Liver (tissue), 9 donors: ENCODE results near the gene NXN. TPM values are rescaled to one million over a fixed set of nuclear protein-coding genes. Genes with fewer than 3 reads are reported as not detected.

Source experiments
- DNase-seq: peaks from one replicate; pipeline ENCODE4 v3.0.0-alpha.2; 2017; ENCODE audit warnings: low spot score
- H3K27ac ChIP-seq, 2 donors: one replicate each; pipeline ENCODE4 v1.7.0; 2013; ENCODE audit warnings: inconsistent platforms in 2 of 2, low read length in 2 of 2, control low read depth in 1 of 2, low read depth in 1 of 2, mild to moderate bottlenecking in 1 of 2
- H3K27me3 ChIP-seq, 4 donors: one replicate each; pipeline versions ENCODE4 v1.6.1 to v1.7.0; 2013; ENCODE audit warnings: low read length in 3 of 4, inconsistent platforms in 1 of 4, mild to moderate bottlenecking in 1 of 4, moderate library complexity in 1 of 4; ENCODE audit not compliant: control insufficient read depth in 4 of 4, insufficient read depth in 4 of 4
- H3K36me3 ChIP-seq, 4 donors: one replicate each; pipeline versions ENCODE4 v1.6.1 to v1.7.0; 2013; ENCODE audit warnings: low read length in 3 of 4, mild to moderate bottlenecking in 3 of 4, low read depth in 1 of 4, moderate library complexity in 1 of 4; ENCODE audit not compliant: control insufficient read depth in 4 of 4, insufficient read depth in 3 of 4
- H3K4me1 ChIP-seq, 4 donors: one replicate each; pipeline versions ENCODE4 v1.6.1 to v1.7.0; 2013; ENCODE audit warnings: low read length in 3 of 4, mild to moderate bottlenecking in 3 of 4, moderate library complexity in 1 of 4; ENCODE audit not compliant: control insufficient read depth in 4 of 4, insufficient read depth in 4 of 4
- H3K4me3 ChIP-seq, 3 donors: one replicate each; pipeline versions ENCODE4 v1.6.1 to v1.7.0; 2013; ENCODE audit warnings: low read length in 3 of 3, control low read depth in 1 of 3, low read depth in 1 of 3, mild to moderate bottlenecking in 1 of 3
- H3K9ac ChIP-seq, 2 donors: one replicate each; pipeline ENCODE4 v1.7.0; 2013; ENCODE audit warnings: low read length in 2 of 2, mild to moderate bottlenecking in 2 of 2, moderate library complexity in 2 of 2, control low read depth in 1 of 2, low read depth in 1 of 2
- H3K9me3 ChIP-seq, 4 donors: one replicate each; pipeline versions ENCODE4 v1.6.1 to v1.7.0; 2013; ENCODE audit warnings: low read length in 3 of 4; ENCODE audit not compliant: control insufficient read depth in 4 of 4
- ATF3 ChIP-seq: IDR thresholded peaks from 2 replicates; pipeline ENCODE4 v1.6.1; 2016; ENCODE audit warnings: antibody characterized with exemption
- CTCF ChIP-seq: fragments of 150-350 bp; IDR thresholded peaks from 2 replicates; pipeline ENCODE4 v1.5.1; 2017; ENCODE audit warnings: improper control_type of control experiment, low read depth, low read length; ENCODE audit not compliant: missing input control
- FOXA1 ChIP-seq: IDR thresholded peaks from 2 replicates; pipeline ENCODE4 v1.6.1; 2016; ENCODE audit warnings: antibody characterized with exemption
- FOXA2 ChIP-seq: IDR thresholded peaks from 2 replicates; pipeline ENCODE4 v1.6.1; 2016; ENCODE audit warnings: antibody characterized with exemption
- HNF4G ChIP-seq: IDR thresholded peaks from 2 replicates; pipeline ENCODE4 v1.6.1; 2016; ENCODE audit warnings: antibody characterized with exemption
- JUND ChIP-seq, 2 donors: IDR thresholded peaks; 2 replicates each; pipeline ENCODE4 v1.6.1; 2016; ENCODE audit warnings: antibody characterized with exemption in 2 of 2
- NR2F2 ChIP-seq: IDR thresholded peaks from 2 replicates; pipeline ENCODE4 v1.6.1; 2016; ENCODE audit warnings: antibody characterized with exemption
- RAD21 ChIP-seq, 2 donors: IDR thresholded peaks; 2 replicates each; pipeline ENCODE4 v1.6.1; 2016; ENCODE audit warnings: antibody characterized with exemption in 2 of 2, mild to moderate bottlenecking in 2 of 2
- RXRA ChIP-seq, 2 donors: IDR thresholded peaks; 2 replicates each; pipeline ENCODE4 v1.6.1; 2017 to 2018; ENCODE audit warnings: antibody characterized with exemption in 2 of 2, mild to moderate bottlenecking in 1 of 2
- SP1 ChIP-seq: IDR thresholded peaks from 2 replicates; pipeline ENCODE4 v1.6.1; 2018; ENCODE audit warnings: antibody characterized with exemption, mild to moderate bottlenecking
- TAF1 ChIP-seq: conservative IDR thresholded peaks from 2 replicates; pipeline ENCODE4 v1.6.1; 2016; ENCODE audit warnings: antibody characterized with exemption, mild to moderate bottlenecking
- YY1 ChIP-seq: IDR thresholded peaks from 2 replicates; pipeline ENCODE4 v1.6.1; 2016; ENCODE audit warnings: antibody characterized with exemption, mild to moderate bottlenecking
- ZBTB33 ChIP-seq: IDR thresholded peaks from 2 replicates; pipeline ENCODE4 v1.6.1; 2016; ENCODE audit warnings: antibody characterized with exemption
- WGBS: extraction: QIAGEN DNeasy Blood & Tissue Kit; methylation state at CpG from one replicate; pipeline ENCODE4 v1.1.7; 2013; 5-methylcytosine and 5-hydroxymethylcytosine counted together
- polyA plus RNA-seq, 2 donors: library from polyadenylated mRNA; stranded (reverse) in 1 of 2; unstranded in 1 of 2; fragments of 200-250 nt in 1 of 2; fragments of >200 nt in 1 of 2; fragmentation: Nextera tagmentation in 1 of 2; extraction: Ambion mirVana in 1 of 2; gene quantifications; one replicate each; pipeline versions ENCODE4 v1.2.1 to v1.2.3, GENCODE V29; 2013 to 2015
- total RNA-seq, 2 donors: library from RNA; depleted of rRNA; stranded (reverse); fragments of >200 nt; gene quantifications; one replicate each; pipeline ENCODE4 v1.2.3, GENCODE V29; 2014
- TF ChIP-seq, protein P1 (sequence below): IDR thresholded peaks from 2 replicates; pipeline ENCODE4 v1.6.1; 2016; ENCODE audit warnings: antibody characterized with exemption
- TF ChIP-seq, protein P2 (sequence below): IDR thresholded peaks from 2 replicates; pipeline ENCODE4 v1.6.1; 2016; ENCODE audit warnings: antibody characterized with exemption, mild to moderate bottlenecking
- donor health status: healthy.
- donor health status: healthy.
- donor health status: healthy.
- donor health status: healthy.
- donor health status: healthy.

The NXN gene
- total and polyA plus RNA-seq, 4 donors = 2.3 to 4.5 (median 3.3) TPM

GRCh38 chr17:802481-802880 lies 177.1 kb downstream of the NXN start:
- H3K36me3 ChIP-seq = no peaks in the 10 kb centered on the region
- H3K27ac ChIP-seq = no peak overlapping the region
- 95% methylated on average over 14 of the region's 14 CpGs for WGBS
- no peaks in the 10 kb centered on the region for H3K4me1 ChIP-seq
- H3K4me3 ChIP-seq = no peak overlapping the region
- no peaks in the 10 kb centered on the region for H3K9me3 ChIP-seq
- H3K9ac ChIP-seq = no peak overlapping the region
- no peak for TF ChIP-seq HNF4G
- no peak for TF ChIP-seq ATF3
- TF ChIP-seq RXRA (IDR thresholded peaks at IDR 0.05) = no peak
- TF ChIP-seq, protein P1, sequence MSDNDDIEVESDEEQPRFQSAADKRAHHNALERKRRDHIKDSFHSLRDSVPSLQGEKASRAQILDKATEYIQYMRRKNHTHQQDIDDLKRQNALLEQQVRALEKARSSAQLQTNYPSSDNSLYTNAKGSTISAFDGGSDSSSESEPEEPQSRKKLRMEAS = no peak
- TF ChIP-seq FOXA1 = no peak
- TF ChIP-seq RAD21 (IDR thresholded peaks at IDR 0.05) = no peak
- TF ChIP-seq TAF1 = no peak
- no peak for TF ChIP-seq ZBTB33
- TF ChIP-seq, protein P2, sequence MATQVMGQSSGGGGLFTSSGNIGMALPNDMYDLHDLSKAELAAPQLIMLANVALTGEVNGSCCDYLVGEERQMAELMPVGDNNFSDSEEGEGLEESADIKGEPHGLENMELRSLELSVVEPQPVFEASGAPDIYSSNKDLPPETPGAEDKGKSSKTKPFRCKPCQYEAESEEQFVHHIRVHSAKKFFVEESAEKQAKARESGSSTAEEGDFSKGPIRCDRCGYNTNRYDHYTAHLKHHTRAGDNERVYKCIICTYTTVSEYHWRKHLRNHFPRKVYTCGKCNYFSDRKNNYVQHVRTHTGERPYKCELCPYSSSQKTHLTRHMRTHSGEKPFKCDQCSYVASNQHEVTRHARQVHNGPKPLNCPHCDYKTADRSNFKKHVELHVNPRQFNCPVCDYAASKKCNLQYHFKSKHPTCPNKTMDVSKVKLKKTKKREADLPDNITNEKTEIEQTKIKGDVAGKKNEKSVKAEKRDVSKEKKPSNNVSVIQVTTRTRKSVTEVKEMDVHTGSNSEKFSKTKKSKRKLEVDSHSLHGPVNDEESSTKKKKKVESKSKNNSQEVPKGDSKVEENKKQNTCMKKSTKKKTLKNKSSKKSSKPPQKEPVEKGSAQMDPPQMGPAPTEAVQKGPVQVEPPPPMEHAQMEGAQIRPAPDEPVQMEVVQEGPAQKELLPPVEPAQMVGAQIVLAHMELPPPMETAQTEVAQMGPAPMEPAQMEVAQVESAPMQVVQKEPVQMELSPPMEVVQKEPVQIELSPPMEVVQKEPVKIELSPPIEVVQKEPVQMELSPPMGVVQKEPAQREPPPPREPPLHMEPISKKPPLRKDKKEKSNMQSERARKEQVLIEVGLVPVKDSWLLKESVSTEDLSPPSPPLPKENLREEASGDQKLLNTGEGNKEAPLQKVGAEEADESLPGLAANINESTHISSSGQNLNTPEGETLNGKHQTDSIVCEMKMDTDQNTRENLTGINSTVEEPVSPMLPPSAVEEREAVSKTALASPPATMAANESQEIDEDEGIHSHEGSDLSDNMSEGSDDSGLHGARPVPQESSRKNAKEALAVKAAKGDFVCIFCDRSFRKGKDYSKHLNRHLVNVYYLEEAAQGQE = no peak
- no peaks in the 10 kb centered on the region for H3K27me3 ChIP-seq
- DNase-seq = no peak

DNA sequence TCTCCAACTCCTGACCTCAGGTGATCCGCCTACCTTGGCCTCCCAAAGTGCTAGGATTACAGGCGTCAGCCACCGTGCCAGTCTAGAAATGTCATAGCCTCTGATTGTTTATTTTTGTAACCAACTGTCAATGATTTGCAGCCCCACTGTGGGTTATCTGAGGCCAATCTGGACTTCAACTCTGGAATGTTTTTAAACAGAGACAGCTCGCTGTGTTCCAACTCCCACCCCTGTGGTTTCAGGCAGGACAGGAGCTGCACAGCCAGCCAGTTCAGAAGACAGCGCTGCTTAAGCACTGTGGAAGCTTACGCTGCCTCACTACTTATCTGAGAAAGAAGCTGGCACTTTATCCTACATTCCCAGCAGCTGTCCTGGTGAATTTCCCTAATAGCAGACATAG lies 177.9 kb downstream of the NXN start:
- DNase-seq = no peak
- H3K36me3 ChIP-seq = no peaks in the 10 kb centered on the region
- no peak overlapping the region for H3K9ac ChIP-seq
- H3K27ac ChIP-seq = no peak overlapping the region
- no peak overlapping the region for H3K4me3 ChIP-seq
- TF ChIP-seq HNF4G (no peak), SP1 (no peak), TAF1 (no peak), RAD21 (IDR thresholded peaks at IDR 0.05) (no peak), FOXA2 (no peak), JUND (IDR thresholded peaks at IDR 0.05) (no peak), YY1 (no peak), CTCF (no peak), FOXA1 (no peak), NR2F2 (no peak)
- TF ChIP-seq, protein P2 = no peak
- H3K4me1 ChIP-seq = no peaks in the 10 kb centered on the region
- no peaks in the 10 kb centered on the region for H3K9me3 ChIP-seq
- WGBS = 64% methylated on average over 6 of the region's 6 CpGs
- H3K27me3 ChIP-seq = no peaks in the 10 kb centered on the region
